ENCODE measurements around the gene C2orf66.

C2orf66 gene

DNA sequence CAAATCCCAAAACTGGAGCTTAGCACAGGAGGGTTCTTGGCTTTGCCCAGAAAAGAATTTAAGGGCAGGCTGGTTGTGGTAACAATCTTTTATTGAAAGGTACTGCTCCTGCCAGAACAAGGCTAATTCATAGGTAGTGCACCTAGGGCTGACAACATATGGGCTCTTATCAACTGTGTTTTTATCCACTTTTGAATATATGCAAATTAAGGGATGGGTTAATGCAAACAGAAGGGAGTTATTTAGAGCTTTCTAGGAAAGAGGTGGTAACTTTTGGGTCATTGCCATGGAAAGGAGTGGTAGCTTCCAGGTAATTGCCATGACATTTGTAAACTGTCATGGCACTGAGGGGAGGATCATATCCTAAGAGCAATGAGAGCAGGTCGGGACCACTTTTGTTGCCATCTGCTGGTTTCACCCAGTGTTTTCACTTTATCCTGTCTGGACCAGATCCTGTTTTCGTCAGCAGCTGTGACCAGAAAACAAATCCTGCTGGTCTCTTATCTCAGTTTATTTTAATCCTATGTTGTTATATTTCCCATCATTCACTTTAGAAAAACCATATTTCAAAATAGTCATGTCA lies 981 bp downstream of the C2orf66 start:
- H3K27ac ChIP-seq, result no peak overlapping the region
- TF ChIP-seq CTCF (conservative IDR thresholded peaks at IDR 0.05), result no peak

GRCh38 chr2:196804381-196804780 lies 4.8 kb downstream of the C2orf66 start:
- no peak for TF ChIP-seq CTCF (conservative IDR thresholded peaks at IDR 0.05)
- H3K27ac ChIP-seq, result no peak overlapping the region

GRCh38 chr2:196802401-196802800 lies 6.8 kb downstream of the C2orf66 start:
- no peak for TF ChIP-seq CTCF (conservative IDR thresholded peaks at IDR 0.05)
- H3K27ac ChIP-seq, result no peak overlapping the region

DNA sequence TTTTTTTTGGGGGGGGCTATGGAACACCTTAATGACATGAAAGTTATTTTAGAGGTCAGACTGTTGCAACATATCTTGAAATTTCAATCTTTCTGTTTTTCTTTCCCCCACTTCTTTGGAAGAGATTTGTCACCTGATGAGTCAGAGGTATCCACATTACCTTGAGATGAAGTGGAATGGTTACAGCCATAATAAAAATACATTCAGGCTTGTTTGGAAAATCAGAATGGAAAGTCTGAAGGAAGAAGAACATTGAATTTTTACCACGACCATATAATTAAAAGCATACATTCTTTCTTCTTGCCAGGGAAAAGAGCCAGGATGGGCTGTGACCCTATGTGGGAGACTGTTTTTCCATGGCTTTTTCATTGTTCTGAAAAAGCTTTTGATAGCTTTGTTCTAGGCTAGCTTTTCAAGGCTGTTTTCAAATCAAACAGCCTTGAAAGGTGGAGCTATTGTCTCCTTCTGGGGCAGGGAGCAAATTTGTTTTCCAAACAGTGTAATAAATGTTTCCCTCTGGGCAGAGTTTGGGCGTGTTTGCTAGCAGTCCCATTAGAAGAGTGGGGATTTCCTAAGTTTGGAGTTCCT lies 7.4 kb downstream of the C2orf66 start:
- no peak overlapping the region for H3K27ac ChIP-seq
- TF ChIP-seq CTCF (conservative IDR thresholded peaks at IDR 0.05), result no peak

DNA sequence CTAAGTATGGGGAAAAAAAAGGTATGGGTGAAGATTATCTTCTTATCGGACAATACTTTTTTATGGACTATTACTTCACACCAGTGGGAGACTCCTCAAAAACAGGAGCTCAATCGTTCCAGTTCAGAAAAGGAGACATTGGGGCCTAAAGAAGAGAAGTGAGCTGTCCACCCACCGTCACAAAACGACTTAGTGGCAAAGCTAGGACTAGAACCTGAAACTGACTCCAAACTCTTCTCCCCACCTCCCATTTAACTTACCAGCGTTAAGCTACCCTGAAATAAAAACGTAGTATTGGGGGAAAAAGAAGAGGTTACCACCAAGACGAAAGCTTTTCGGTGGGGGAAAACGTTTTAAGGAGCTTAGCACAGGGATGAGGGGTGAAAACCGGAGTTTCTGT lies 10.2 kb downstream of the C2orf66 start:
- no peak for TF ChIP-seq CTCF (conservative IDR thresholded peaks at IDR 0.05)

DNA sequence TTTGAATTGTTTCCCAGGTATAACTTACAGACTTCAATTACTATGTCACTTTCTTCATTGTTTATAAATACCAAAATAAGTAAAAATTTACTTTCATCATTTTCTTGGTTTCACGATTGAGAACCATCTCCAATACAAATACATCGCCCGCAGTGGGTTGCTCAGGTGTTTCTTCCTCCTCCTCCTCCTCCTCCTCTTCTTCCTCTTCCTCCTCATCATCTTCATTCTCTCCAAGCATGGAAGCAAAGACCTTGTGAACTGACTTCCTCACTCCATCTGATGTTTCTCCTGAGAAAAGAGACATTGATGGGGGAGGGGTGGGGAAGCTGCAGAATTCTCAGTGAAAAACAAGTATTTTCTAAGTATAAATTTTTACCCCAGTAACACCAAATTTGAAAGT lies 16.3 kb downstream of the C2orf66 start:
- no peak overlapping the region for H3K27ac ChIP-seq
- TF ChIP-seq CTCF (conservative IDR thresholded peaks at IDR 0.05), result no peak

More for the DNA sequence above, 10.2 kb downstream of the C2orf66 start:
- peak overlapping the region; percentile 73; the same call in 1 of the 2 replicates for H3K27ac ChIP-seq

DNA sequence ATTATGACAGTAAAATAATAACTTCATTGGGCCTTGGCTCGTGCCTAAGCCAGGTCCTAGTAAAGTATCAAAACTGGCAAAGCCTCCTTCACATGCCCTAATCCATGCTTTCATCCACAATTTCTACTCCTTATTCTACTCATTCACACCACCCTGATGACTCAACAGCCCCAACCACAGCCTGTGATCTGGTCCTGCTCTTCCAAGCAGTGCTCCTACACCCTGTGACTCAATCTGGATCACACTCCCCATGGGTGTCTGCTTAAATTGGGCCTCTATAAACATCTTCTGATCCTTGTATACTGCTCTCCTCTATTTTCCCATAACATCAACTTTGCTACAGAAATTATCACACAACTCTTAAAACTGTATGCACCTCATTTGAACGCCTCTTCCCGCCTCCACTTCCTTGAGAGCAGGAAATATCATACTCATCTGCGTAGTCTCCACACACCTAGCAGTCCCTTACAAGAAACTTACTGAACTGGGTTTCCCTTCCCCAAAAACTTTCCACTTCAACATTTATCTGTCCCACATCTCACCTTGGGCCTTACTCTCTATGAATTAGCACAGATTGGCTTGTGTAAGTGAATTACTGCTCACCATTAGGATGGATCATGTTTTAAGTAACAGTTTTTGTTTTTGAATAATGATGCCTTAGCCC lies 25.6 kb downstream of the C2orf66 start:
- no peak overlapping the region for H3K27ac ChIP-seq
- TF ChIP-seq CTCF (conservative IDR thresholded peaks at IDR 0.05), result no peak
